ENCODE data around the gene DYSF.

DNA sequence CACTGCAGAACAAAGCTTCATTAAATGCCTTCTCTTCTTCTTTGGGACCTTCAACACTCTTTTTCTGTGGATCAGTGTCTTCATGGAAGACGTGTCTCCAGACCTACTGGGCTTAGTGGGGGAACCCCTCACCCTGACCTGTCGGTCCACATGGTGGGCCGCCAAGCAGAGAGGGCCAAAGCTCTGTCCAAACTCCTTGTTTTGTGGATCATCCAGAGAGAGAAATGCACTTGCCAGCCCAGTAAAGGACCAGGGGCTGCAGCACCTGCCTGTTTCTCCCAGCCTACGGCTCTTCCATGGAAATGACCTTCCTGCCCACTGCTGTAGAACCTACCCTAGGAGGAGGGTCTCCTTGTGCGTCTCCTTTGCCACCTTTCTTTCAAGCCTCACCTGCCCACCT, 25.9 kb downstream of the DYSF start:
- no peak for TF ChIP-seq POLR2A (IDR thresholded peaks at IDR 0.05; ENCODE audit: low read depth, low read length)
- TF ChIP-seq CTCF (IDR thresholded peaks at IDR 0.05; ENCODE audit: extremely low read depth in 1 of 2, insufficient read depth in 1 of 2, low read depth in 1 of 2, low read length in 2 of 2): no peak
- no peak for TF ChIP-seq MYC (IDR thresholded peaks at IDR 0.05; ENCODE audit: low read depth, low read length)
- no peak for TF ChIP-seq POLR2AphosphoS5 (IDR thresholded peaks at IDR 0.05; ENCODE audit: insufficient read depth, low read depth, low read length)
- no peak for TF ChIP-seq FOS (IDR thresholded peaks at IDR 0.05; ENCODE audit: borderline replicate concordance, insufficient read depth, low read length)
- no peak for TF ChIP-seq GATA2 (IDR thresholded peaks at IDR 0.05; ENCODE audit: insufficient read depth, insufficient read length, low read depth, low read length)
- TF ChIP-seq EZH2 (IDR thresholded peaks at IDR 0.05; ENCODE audit: borderline replicate concordance, low read depth, low read length, severe bottlenecking): no peak

Measured in endothelial cell of umbilical vein (primary cell).